ENCODE results near the gene ROS1. TPM values are rescaled to one million over a fixed set of nuclear protein-coding genes. Genes with fewer than 3 reads are reported as not detected.

The ROS1 gene
- total RNA-seq, 1 donor from 2014 or later: 0.11 TPM

GRCh38 chr6:117344444-117345291, 81.1 kb downstream of the ROS1 start:
- intact Hi-C loops (cut with DNase I): loop anchor here (5.0 kb wide), 1 partner anchor 263 kb away; no protein-coding TSS in a partner anchor
- DNase-seq: no peak
- ATAC-seq (ENCODE audit: poor library complexity): no peak

- ATAC-seq (ENCODE audit: poor library complexity) (peak; percentile 60), DNase-seq (peak; percentile 50)
- intact Hi-C loops (cut with DNase I): no loop called here
Measured at GRCh38 chr6:117338567-117338966, 87.2 kb downstream of the ROS1 start.

GRCh38 chr6:117329926-117330325, 95.8 kb downstream of the ROS1 start:
- intact Hi-C loops (cut with DNase I): no loop called here
- ATAC-seq (ENCODE audit: poor library complexity): no peak
- DNase-seq: no peak

- intact Hi-C loops (cut with DNase I): no loop called here
- DNase-seq (no peak), ATAC-seq (ENCODE audit: poor library complexity) (no peak)
Measured at GRCh38 chr6:117328500-117328899, 97.2 kb downstream of the ROS1 start.

GRCh38 chr6:117328005-117328389, 97.7 kb downstream of the ROS1 start:
- intact Hi-C loops (cut with DNase I): no loop called here
- no peak for DNase-seq
- ATAC-seq (ENCODE audit: poor library complexity): no peak

- DNase-seq: no peak
- no peak for ATAC-seq (ENCODE audit: poor library complexity)
- intact Hi-C loops (cut with DNase I): no loop called here
Measured at GRCh38 chr6:117327149-117328004, 98.4 kb downstream of the ROS1 start.

- no peak for ATAC-seq (ENCODE audit: poor library complexity)
- intact Hi-C loops (cut with DNase I): no loop called here
- DNase-seq: no peak
Measured at GRCh38 chr6:117326396-117326795, 99.3 kb downstream of the ROS1 start.

- intact Hi-C loops (cut with DNase I): loop anchor here (5.0 kb wide), 1 partner anchor 345 kb away; no protein-coding TSS in a partner anchor
- ATAC-seq (ENCODE audit: poor library complexity): no peak
- no peak for DNase-seq
Measured at GRCh38 chr6:117317261-117317660, 108.5 kb downstream of the ROS1 start.

GRCh38 chr6:117311726-117312125, 114.0 kb downstream of the ROS1 start:
- DNase-seq: no peak
- intact Hi-C loops (cut with DNase I): no loop called here
- ATAC-seq (ENCODE audit: poor library complexity): no peak

GRCh38 chr6:117311310-117311709, 114.4 kb downstream of the ROS1 start:
- DNase-seq (no peak), ATAC-seq (ENCODE audit: poor library complexity) (no peak)
- intact Hi-C loops (cut with DNase I): no loop called here

- intact Hi-C loops (cut with DNase I): no loop called here
- DNase-seq: no peak
- ATAC-seq (ENCODE audit: poor library complexity): no peak
Measured at GRCh38 chr6:117309611-117310010, 116.1 kb downstream of the ROS1 start.

- ATAC-seq (ENCODE audit: poor library complexity) (no peak), DNase-seq (no peak)
- intact Hi-C loops (cut with DNase I): no loop called here
Measured at GRCh38 chr6:117309069-117309468, 116.7 kb downstream of the ROS1 start.

GRCh38 chr6:117307655-117308054, 118.1 kb downstream of the ROS1 start:
- no peak for ATAC-seq (ENCODE audit: poor library complexity)
- no peak for DNase-seq
- intact Hi-C loops (cut with DNase I): no loop called here

GRCh38 chr6:117306227-117306790, 119.4 kb downstream of the ROS1 start:
- no peak for ATAC-seq (ENCODE audit: poor library complexity)
- DNase-seq: no peak
- intact Hi-C loops (cut with DNase I): no loop called here

- intact Hi-C loops (cut with DNase I): no loop called here
- ATAC-seq (ENCODE audit: poor library complexity) (no peak), DNase-seq (no peak)
Measured at GRCh38 chr6:117304446-117304845, 121.3 kb downstream of the ROS1 start.

GRCh38 chr6:117303323-117303722, 122.4 kb downstream of the ROS1 start:
- DNase-seq: no peak
- intact Hi-C loops (cut with DNase I): no loop called here
- no peak for ATAC-seq (ENCODE audit: poor library complexity)

GRCh38 chr6:117298941-117299340, 126.8 kb downstream of the ROS1 start:
- no peak for ATAC-seq (ENCODE audit: poor library complexity)
- DNase-seq: no peak
- intact Hi-C loops (cut with DNase I): no loop called here

GRCh38 chr6:117290173-117290846, 135.4 kb downstream of the ROS1 start:
- ATAC-seq (ENCODE audit: poor library complexity) (no peak), DNase-seq (no peak)
- intact Hi-C loops (cut with DNase I): no loop called here

Data from Right ventricle myocardium superior (tissue), 1 donor.